Left kidney (tissue), 2 donors: ENCODE results near the gene GDPD3. TPM values are rescaled to one million over a fixed set of nuclear protein-coding genes. Genes with fewer than 3 reads are reported as not detected.

Source experiments
- DNase-seq: peaks from one replicate; pipeline ENCODE4 v3.0.0-alpha.2; 2013
- polyA plus RNA-seq: library from polyadenylated mRNA; unstranded; fragments of 120-200 nt; gene quantifications from one replicate; pipeline ENCODE4 v1.2.1, GENCODE V29; 2013; ENCODE audit not compliant: insufficient read length

GDPD3 gene
- polyA plus RNA-seq, 1 donor = 13.6 TPM

DNA sequence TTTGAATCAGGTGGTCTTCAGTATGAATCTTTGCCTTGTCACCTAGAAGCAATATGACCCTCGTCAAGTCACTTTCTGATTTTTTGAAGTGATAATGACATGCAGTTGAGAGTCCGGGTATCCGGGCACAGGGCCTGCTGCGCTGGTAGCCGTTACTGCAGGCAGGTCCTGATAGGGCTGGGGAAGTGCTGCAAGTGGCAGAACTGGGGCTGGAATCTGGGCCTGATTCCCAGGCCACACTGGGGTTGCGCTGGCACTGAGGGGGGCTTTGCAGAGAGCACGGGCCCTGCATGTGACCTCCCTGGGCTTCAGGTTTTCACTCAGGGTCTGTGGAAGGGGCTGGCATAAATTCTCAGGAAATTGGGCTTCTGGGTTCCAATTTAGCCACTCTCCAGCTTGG, 34.6 kb downstream of the GDPD3 start:
- no peak for DNase-seq

DNA sequence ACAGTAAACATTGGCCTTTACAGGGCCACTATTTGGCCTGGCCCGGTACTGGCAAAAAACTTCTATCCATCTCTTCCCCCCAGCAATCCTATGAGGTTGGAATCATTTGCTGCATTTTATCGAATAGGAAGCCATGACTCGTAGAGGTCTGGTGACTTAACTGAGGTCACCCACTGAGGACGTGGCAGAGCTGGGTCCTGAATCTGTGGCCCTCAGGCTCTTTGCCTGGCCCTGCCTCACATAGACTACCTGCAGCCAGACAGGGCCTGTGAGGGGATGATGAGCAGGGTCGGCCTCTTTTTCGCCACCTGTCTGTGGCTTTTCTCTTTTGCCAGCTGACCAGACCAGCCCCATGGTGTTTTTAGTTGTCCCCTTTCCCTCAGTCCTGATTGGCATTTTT, 35.7 kb downstream of the GDPD3 start:
- no peak for DNase-seq

GRCh38 chr16:30076276-30076791, 37.0 kb downstream of the GDPD3 start:
- no peak for DNase-seq

DNA sequence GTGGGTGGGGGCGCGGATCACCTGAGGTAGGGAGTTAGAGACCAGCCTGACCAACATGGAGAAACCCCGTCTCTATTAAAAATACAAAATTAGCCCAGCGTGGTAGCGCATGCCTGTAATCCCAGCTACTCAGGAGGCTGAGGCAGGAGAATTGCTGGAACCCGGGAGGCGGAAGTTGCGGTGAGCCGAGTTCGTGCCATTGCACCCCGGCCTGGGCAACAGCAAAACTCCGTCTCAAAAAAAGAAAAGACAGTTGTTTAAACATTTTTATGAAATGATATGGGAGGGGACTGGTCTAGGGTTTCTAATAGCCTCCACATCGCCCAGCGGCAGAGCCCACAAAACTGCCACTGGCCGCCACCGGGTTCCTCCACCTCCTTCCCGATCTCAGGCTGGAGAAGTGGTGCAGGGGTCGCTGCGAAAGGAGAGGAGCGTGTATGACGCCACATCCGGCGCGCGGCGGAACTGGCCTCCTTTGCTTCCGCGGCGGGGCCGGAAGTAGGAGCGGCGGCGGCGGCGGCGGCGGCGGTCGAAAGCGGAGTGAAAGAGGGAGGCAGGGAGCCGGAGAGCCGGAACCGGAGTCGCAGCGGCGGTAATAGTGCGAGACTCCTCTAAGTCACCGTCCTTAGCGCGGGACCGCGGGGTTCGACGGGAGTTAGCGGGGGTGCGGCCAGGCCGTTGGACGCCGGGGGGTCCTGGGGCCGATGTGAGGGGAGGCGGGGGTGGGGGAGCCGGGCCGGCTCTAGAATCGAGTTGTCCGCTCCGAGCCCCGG, 37.6 kb downstream of the GDPD3 start, which contains the start of gene PPP4C:
TSS of gene PPP4C (plus strand) at position 492 of the 773 bp plus-strand sequence. CDS start 384 bp downstream, outside the sequence.
- peak; percentile 88 for DNase-seq

DNA sequence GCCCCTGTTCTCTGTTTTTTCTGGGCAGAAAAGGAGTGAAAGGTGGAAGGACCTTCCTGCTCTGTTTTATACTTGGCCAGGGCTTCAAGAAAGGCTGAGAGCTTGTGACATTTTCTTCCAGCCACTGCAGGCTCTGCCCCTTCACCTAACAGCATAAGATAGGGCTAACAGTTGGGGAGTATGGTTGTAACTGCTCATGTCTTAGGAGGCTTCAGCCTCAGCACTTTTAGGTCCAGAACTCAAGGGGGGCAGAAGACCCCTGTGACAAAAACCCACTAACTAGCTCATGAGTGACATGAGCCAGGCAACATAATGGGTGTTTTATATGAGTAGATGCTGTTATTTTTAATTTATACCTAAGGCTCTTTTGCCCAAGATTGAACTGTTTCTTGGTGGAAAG, 42.8 kb downstream of the GDPD3 start:
- no peak for DNase-seq

DNA sequence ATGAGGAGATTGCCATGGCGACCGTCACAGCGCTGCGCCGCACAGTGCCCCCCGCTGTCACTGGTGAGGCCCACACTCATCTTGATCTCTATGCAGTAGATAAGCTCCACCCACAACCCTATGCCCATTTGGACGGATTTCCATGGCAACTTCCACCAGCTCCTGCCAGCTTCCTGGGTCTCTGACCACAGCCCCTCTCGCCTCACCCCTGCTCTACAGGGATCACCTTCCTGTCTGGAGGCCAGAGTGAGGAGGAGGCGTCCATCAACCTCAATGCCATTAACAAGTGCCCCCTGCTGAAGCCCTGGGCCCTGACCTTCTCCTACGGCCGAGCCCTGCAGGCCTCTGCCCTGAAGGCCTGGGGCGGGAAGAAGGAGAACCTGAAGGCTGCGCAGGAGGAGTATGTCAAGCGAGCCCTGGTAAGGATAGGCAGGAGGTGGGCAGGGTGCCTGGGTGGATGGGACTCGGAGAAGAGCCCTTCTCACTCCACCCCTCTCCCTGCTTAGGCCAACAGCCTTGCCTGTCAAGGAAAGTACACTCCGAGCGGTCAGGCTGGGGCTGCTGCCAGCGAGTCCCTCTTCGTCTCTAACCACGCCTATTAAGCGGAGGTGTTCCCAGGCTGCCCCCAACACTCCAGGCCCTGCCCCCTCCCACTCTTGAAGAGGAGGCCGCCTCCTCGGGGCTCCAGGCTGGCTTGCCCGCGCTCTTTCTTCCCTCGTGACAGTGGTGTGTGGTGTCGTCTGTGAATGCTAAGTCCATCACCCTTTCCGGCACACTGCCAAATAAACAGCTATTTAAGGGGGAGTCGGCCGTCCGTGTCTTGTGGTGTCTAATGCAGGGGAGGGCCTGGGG, 43.5 kb downstream of the GDPD3 start:
- no peak for DNase-seq

- DNase-seq = no peak
Measured at GRCh38 chr16:30068750-30069610, 44.4 kb downstream of the GDPD3 start.

GRCh38 chr16:30068333-30068732, 45.0 kb downstream of the GDPD3 start:
- DNase-seq = no peak

DNA sequence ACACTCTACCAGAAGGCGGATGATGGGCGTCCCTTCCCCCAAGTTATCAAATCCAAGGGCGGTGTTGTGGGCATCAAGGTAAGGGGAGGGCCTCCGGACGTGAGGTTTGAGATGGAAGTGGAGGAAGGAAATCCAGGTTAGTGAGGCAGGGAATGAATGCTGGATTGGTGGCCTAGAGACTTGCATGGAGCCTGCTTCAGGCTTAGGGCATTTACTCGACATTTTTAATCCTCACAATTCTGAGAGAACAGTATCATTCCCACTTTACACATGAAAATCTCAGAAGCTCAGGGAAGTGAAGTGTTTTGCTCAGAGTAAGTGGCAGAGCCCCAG, 45.8 kb downstream of the GDPD3 start:
- DNase-seq = no peak

- no peak for DNase-seq
Measured at GRCh38 chr16:30066761-30067583, 46.4 kb downstream of the GDPD3 start.

GRCh38 chr16:30065943-30066760, 47.2 kb downstream of the GDPD3 start:
- no peak for DNase-seq

DNA sequence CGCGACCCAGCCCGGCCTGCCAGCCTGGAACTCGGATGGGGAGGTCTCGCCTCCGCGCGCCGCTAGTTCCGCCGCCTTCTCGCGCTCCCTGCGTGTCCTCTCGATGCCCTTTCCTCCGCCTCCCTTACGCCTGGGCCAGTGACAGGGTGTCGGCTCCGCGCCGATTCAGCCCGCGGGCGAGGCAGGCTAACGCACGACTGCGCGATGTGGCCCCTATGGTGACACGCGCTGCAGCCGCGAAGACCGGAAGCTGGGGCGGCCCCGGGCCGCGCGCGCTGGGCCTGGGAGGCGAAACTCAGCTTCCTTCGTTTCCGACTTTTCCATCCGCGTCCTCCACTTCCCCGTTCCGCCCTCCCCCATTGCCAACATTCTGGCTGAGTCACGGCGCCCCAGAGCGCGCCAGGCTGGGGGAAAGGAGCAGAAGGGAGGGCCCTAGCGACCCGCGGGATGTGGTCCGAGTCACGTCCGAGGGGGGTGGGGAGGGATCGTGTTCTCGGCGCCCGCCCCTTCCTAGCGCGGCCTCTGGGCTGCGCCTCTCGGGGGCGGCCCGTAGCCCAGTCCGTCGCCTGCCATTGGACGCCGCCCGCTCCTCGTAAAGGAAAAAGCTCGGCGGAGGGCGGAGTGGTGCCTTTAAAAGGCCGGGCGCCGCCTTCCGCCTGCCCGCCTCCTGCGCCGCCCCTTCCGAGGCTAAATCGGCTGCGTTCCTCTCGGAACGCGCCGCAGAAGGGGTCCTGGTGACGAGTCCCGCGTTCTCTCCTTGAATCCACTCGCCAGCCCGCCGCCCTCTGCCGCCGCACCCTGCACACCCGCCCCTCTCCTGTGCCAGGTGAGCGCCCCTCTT, 48.0 kb downstream of the GDPD3 start, which contains the start of gene ALDOA:
TSS of gene ALDOA (plus strand) at position 659 of the 841 bp plus-strand sequence. CDS start 1,138 bp downstream, outside the sequence.
- DNase-seq = peak; percentile 97

- no peak for DNase-seq
Measured at GRCh38 chr16:30064729-30065101, 48.6 kb downstream of the GDPD3 start.

DNA sequence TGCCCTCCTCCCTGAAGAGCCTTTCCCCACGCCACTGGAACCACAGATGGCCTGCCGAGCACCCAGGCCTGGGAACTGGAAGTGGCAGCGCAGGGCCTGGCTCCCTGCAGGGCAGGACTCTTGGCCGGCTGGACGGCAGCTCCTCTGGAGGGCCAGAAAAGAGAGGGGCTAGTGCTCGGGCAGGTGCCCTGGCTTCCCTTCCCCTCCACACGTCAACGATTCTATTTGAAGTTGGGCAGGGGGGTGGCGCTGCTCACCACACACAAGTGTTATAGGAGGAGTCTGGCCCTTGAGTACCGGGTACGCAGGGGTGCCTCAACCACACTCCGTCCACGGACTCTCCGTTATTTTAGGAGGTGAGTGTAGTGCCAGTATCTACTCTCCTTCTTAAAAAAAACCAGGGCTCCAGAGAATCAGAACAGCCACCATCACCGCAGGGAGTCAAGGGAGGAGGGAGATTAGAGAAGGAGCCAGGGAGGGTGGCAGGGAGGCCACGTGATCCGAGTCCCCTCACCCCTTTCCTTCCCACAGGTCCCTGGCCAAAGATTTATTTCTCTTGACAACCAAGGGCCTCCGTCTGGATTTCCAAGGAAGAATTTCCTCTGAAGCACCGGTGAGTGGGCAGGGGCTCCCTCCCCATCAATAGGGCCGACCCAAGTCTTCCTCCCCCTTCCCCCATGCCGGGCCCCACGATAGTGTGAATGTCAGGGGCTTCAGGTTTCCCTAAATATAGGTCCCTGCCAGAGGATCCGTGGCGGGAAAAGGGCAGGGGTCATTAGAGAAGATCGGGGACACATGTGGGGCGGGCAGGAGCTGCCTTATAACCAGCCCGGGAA, 49.2 kb downstream of the GDPD3 start:
- peak; percentile 81 for DNase-seq

DNA sequence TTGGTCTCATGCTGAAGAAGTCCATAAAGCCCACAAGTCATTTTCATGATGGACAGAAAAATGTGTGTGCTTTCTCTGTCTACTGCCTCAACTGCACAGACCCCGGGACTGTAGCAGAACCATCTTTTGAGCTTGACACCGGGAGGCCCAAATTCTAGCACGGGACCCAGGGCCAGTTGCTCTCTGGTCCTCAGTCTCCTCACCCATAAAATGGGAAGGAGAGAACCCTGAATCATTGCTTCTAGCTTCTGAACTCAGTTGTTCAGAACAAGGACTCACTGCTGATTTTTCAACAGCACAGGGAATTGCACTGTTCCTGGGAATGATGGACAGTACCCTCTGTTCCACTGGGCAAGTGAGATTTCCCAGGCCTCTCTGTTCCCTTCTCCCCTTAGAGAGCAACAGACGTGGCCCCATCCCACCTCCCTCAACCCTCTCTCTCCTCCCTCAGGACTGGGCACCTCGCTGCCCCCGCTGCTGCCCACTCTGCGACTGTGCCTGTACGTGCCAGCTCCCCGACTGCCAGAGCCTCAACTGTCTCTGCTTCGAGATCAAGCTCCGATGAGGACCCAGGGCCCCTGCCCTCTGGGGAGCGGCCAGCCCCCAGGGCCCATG, 50.0 kb downstream of the GDPD3 start:
- no peak for DNase-seq

GRCh38 chr16:30060836-30061554, 52.3 kb downstream of the GDPD3 start:
- no peak for DNase-seq

DNA sequence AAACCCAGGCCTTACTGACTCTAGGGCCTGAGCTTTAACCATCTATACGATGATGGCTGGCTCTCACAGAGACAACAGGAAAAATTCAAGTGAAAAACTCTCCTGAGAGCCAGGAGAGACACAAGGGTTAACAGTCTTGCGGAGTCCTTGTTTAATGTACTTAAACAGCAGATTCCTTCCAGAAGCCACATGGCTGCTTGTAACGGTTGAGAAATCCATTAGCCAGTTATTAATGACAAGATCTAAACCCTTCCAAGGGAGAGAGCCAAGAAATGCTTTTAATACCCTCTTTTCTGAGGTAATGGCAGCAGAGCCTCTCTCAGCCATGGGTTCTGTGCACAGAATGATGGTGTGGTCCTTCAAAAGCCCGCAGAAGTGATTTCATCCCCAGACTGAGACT, 53.0 kb downstream of the GDPD3 start:
- DNase-seq = no peak
